Keratinocyte (primary cell): ENCODE measurements around the gene GTF2H1.

Source experiments
- CTCF ChIP-seq, 3 experiments: IDR thresholded peaks in 1 of 3; conservative IDR thresholded peaks in 1 of 3; optimal IDR thresholded peaks in 1 of 3; 2 replicates in 2 of 3; 3 replicates in 1 of 3; pipeline versions ENCODE3 to v1.5.1; 2011; ENCODE audit warnings: low read length in 3 of 3, mild to moderate bottlenecking in 3 of 3, moderate library complexity in 2 of 3, control low read depth in 1 of 3, inconsistent platforms in 1 of 3; ENCODE audit not compliant: insufficient read depth in 2 of 3; ENCODE audit errors: extremely low read depth in 1 of 3
- EZH2 ChIP-seq: IDR thresholded peaks from one replicate; pipeline ENCODE4 v1.6.1; 2012; ENCODE audit warnings: inconsistent platforms, mild to moderate bottlenecking, low read length, moderate library complexity

GRCh38 chr11:18371279-18371678 lies 48.9 kb downstream of the GTF2H1 start:
- TF ChIP-seq EZH2 = no peak
- no peak for TF ChIP-seq CTCF (optimal IDR thresholded peaks at IDR 0.05 in 1 of 3, IDR thresholded peaks at IDR 0.05 in 1 of 3, conservative IDR thresholded peaks at IDR 0.05 in 1 of 3; ENCODE audit: extremely low read depth in 1 of 3, insufficient read depth in 2 of 3, low read length in 3 of 3)
